Measurements from ENCODE around the gene RASGRF2.

The RASGRF2 gene

DNA sequence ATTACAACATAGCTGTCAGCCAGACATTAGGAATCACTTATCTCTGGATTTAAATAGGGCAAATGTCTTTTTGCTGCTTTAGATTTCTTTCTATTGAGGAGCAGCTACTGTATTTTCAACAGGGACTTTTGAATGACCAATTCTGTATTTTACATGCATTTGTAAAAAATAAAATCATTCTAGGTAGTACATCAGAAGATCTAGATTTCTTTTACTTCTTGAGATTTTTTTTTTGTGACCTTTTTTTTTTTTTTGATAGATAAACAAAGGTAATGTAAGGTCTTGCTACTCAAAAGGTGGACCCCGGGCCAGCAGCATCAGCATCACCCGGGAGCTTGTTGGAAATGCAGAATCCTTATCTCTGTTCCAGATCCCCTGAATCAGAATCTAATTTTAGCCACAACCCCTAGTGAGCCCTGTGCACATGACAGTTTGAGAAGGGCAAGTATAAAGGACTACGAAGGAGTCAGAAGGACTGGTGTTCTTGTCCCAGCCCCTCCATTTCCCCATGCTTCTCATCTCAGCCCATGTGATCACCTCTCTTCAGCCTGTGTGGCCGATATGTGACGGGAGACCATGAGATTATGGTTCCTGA, 235.3 kb downstream of the RASGRF2 start:
- DNase-seq (ENCODE audit: low read depth in 3 of 3, low spot score in 1 of 3): no peak

DNA sequence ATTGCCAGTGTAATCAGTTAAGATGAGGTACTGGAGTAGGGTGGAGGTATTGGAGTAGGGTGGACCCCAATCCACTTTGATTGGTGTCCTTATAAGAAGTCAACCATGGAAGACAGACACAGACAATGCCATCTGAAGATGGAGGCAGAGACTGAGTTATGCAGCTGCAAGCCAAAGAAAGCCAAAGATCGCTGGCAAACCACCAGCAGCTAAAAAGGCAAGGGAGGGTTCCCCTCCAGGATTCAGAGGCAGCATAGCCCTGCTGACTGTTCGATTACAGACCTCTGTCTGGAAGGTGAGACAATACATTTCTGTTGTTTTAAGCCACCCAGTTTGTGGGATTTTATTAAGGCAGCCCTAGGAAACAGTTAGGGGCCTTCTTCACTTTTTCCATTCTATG, 242.5 kb downstream of the RASGRF2 start:
- DNase-seq (ENCODE audit: low read depth in 3 of 3, low spot score in 1 of 3): no peak

DNA sequence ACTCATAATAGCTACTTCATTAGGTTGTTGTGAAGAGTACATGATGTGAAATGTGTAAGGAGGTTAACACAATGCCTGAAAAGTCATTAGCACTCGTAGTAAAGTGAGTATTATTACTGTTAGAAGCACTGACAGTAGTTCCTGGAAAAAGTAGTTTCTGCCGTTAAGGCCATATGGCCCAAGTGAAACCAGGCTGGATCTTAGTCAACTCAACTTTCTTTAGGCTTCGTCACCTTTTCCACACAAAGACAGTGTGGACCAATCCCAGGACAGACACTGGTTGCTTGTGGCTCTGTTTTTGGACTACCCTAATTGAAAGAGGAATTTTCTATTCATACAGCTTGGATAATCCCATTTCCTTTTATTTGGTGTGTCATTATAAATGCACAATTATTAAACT, 243.6 kb downstream of the RASGRF2 start:
- no peak for DNase-seq (ENCODE audit: low read depth in 3 of 3, low spot score in 1 of 3)

DNA sequence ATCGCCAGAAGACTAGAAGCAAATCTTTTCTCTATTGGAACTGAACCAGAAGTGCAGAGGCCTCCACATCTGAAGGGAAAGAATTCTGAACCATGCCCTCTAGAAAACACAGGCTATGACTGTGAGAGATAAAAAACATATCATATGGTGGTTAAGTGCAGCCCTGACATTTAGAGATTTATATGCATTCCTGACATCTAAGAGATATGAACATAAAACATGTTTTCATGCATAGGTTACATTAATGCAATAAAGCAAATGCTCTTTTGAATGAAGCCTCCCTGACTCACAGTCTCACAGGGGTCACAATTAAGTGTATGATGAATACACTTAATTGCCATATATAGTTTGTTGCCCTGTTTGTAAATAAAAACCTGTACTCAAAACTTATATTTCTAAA, 244.0 kb downstream of the RASGRF2 start:
- DNase-seq (ENCODE audit: low read depth in 3 of 3, low spot score in 1 of 3): no peak

DNA sequence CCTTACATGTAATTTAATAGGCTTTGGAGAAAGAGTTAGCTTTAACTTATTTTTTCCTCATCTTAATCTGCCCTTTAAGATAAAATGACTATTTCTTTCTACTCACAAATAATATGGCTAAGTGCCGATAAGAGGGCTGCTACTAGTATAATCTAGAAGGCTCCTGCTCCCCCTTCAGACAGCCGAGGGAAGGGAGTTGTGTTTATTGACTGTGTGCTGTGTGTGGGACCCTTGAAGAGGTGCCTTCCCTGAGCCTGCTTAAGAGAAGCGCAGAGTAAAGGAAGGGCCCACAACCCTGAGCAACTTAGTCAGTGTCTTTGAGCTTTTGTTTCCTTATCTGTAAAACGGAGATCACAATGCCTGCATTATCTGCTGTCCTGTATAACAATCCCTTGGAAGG, 244.9 kb downstream of the RASGRF2 start:
- DNase-seq (ENCODE audit: low read depth in 3 of 3, low spot score in 1 of 3): no peak

DNA sequence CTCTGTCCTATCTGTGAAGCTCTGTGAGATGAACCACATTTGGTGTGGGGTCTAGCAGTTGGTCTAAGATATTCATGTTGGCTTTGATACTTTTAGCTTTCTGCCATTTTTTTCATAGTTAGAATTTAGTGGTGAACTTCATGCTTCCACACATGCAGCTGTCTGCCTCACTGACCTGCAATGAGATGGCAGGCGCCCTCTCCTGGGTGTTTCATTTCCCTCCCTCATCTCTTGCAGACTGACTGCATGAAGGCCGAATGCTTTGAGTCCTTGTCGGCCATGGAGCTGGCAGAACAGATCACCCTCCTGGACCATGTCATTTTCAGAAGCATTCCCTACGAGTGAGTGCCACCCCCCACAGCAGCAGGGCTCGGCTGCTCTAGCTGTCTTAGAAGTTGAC, 246.8 kb downstream of the RASGRF2 start:
- no peak for DNase-seq (ENCODE audit: low read depth in 3 of 3, low spot score in 1 of 3)

DNA sequence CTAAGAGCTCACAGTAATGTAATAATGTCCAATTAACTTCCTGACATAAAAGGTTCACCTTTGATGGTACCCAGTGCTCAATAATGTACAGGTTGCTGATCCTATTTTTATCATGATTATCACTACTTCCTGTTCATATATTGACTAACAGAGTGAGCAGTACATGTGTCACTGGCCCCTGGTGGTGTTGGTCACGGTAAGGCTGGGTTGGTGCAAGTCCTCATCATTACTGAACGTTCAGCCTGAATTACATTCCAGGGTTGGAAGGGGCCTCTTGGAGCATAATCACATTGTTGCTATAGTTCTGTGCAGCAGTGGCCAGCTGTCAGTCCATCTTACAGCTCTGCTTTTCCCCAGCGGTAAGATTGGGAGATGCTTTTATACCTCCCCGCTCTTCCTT, 248.7 kb downstream of the RASGRF2 start:
- DNase-seq (ENCODE audit: low read depth in 3 of 3, low spot score in 1 of 3): no peak

DNA sequence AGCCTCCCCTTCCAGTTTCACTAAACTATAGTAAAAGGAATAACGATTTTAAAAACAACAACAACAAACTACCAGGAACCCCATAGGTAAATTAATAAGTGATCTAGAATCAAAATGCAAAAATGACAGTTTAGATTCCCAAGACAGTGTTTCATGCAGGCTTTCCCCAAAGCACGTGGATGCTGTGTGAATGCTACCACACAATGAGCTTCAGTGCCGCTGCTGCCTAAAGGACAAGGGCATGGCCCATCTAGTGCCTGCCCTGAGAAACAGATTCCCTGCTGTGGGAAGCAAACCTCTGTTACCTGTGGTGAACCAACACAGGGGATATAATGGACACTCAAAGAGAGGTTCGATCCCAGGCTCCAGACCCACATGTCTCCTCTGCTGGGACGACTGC, 249.2 kb downstream of the RASGRF2 start:
- DNase-seq (ENCODE audit: low read depth in 3 of 3, low spot score in 1 of 3): no peak

DNA sequence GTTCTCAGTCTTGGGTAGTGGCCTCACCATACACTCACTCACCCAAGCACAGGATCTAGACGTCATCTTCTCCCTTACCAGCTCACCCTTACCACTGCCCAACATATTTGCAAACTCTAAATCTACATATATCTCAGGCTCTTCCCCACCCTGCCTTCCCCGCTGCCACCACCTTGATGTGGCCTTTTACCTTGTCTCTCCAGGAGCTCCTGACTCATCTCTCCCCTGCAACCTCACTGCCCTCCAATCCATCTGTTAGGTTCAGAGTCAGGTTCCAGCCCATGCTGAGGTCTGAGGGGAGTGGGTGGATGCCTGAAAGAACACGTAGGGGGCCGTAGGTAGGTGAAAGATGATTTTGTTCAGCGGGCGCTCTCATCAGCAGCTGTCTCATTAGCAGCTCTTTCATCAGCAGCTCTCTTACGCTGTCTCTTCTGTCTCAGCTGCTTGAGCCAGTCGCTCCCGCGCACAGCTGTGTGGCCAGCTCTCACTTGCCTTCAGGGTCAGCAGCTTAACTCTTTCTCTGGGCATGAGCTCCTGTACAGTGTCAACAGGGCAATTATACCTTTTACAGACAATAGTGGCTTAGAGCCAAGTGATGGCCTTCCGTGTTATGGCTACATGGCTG, 249.8 kb downstream of the RASGRF2 start:
- no peak for DNase-seq (ENCODE audit: low read depth in 3 of 3, low spot score in 1 of 3)

DNA sequence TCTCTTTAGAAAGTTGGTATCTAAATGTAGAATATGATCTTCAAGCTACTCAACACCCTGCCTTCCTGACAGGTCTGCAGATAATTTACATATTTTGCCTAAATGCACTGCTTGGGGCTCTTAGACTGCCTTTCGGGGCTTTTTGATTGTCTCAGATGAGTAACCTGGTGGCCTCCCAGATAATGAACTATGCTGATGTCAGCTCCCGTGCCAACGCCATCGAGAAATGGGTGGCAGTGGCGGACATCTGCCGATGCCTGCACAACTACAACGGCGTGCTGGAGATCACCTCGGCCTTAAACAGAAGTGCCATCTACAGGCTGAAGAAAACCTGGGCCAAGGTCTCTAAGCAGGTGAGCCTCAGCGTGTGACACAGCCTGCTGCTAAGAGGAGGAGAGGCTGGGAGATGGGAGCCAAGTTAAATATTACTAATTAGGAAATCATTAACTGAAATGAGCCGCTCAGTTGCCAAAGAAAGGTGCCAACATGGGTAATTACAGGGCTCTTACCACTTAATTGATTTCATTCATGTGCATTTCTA, 252.1 kb downstream of the RASGRF2 start:
- DNase-seq (ENCODE audit: low read depth in 3 of 3, low spot score in 1 of 3): no peak

DNA sequence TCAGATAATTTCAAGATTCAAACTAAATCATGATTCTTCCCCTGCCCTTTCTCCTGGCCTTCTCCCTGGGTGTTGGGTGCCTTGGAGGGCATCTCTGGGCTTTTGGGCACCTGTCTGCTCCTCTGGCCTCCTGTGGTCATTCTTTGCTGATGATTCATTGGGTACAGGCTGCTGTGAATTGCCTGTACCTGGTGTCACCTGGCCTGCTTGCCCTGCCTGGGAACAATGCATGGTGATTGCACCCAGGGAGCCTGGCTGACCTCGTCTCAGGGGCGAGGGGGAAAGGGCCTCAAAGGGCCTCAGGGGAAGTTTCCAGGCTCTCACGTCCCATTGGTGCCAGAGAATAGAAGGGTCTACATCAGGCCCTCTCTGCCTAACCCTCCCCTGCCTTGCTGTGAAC, 252.9 kb downstream of the RASGRF2 start:
- DNase-seq (ENCODE audit: low read depth in 3 of 3, low spot score in 1 of 3): no peak

DNA sequence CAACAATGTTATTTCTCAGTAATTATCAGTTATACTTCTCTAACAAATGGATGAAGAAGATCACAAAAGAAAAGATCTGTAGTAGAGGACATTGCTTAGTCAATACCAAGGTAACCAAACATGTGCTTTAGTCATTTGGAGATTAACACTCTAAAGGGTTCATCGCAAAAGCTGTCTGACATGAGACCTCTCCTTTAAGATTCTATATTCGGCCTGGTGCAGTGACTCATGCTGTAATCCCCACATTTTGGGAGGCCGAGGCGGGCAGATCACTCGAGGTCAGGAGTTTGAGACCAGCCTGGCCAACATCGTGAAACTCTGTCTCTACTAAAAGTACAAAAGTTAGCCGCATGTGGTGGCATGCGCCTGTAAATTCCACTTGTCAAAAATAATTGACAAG, 254.7 kb downstream of the RASGRF2 start:
- no peak for DNase-seq (ENCODE audit: low read depth in 3 of 3, low spot score in 1 of 3)

DNA sequence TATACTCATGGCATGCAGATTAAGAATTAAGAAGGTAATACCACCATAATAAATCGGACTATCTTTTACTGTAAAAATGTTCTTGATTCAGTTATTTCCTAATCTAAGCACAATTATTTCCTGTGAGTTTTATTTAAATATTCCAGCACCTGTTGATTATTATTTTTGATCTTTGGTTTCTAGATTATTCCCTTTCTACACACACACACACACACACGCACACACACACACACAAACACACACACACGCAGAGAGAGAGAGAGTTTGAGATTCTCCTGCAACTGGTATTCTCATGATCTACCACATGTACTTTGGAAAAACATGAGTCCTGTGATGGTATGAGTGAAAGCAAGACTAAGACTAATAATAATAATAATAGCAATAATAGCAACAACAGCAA, 256.0 kb downstream of the RASGRF2 start:
- no peak for DNase-seq (ENCODE audit: low read depth in 3 of 3, low spot score in 1 of 3)

DNA sequence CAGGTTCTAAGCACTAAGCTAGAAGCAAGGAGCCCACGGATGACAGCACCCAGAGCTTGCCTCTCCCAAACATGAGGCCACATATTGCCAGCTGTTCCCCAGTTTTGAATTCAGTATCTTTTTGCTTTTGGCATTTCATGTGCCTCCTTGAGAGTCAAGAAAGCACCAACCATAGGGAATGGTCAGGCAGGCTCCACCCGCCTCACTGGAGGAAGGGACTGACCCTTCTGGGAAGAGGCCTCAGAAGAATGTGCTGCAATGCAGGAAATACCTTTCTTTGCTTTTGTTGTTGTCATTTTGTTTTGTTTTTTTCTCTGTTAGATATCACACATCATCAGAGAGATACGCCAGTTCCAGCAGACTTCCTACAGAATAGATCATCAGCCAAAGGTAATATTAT, 259.2 kb downstream of the RASGRF2 start:
- no peak for DNase-seq (ENCODE audit: low read depth in 3 of 3, low spot score in 1 of 3)

DNA sequence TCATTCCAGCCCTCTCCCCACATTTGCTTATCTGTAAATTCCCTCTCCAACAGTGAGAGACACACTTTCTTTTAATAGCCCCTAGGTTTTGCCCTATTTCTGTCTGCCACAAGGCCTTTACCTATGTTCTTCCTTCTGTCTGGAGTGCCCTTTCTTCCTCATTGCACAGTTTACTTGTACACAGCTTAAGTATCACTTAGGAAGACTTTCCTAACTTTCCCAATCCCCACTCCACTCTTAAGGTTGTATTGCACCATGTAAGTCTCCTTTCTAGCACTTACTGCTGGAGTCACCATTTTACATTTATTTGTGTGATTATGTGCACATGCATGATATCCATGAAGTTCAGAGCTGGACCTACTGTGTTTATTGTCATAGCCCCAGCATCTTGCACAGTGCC, 262.1 kb downstream of the RASGRF2 start:
- DNase-seq (ENCODE audit: low read depth in 3 of 3, low spot score in 1 of 3): no peak

DNA sequence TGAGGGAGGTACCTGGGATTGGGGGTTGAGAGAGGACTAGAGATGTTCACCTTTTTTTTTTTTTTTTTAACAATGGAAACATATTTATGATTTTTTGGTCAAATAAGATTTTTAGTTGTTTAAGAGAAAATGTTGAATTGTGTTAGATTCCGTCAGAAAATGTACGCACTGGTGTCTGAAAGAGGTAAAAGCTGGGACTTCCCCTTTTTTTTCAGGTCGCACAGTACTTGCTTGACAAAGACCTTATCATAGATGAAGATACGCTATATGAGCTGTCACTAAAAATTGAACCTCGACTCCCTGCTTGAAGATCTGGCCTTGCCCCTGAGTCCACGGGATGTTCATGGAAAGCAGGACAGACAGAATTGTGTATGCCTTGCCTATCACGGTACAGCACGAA, 265.3 kb downstream of the RASGRF2 start:
- DNase-seq (ENCODE audit: low read depth in 3 of 3, low spot score in 1 of 3): no peak

DNA sequence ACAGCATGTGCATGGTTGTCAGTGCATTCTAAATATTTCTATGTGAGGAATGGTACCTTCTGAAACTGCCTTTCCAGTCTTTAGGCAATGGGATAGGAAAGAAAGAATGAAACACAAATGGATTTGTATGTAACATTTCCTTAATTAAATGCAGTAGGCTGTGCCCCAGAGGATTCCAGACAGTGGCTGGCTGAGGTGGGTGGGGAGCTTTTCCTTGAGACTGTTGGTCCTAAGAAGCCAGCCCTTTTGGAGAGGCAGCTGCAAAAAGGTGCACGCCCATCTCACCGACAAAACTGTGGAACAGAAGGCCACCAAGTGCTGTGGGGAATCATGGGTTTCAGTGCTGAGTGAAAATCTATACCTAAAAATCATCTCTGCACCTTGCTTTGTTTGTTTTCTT, 266.1 kb downstream of the RASGRF2 start:
- DNase-seq (ENCODE audit: low read depth in 3 of 3, low spot score in 1 of 3): no peak

DNA sequence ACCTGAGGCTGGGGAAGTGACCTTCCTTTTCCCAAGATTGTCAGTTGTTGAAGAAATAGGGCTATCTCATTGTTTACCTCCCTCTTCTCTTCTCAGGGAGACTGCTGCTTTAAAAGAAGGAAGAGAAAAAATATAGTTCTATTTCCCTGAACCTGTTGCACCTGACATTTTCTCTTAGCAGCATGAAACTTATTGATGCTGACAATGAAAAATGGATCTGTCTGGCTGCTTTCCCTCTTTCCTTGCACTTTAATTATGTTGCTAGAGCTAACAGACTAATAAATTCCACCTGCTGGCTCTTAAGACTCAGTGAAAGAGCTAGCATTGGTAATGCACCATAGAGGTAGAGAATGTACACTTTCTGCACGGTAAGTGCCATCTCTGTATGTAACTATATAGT, 266.8 kb downstream of the RASGRF2 start:
- no peak for DNase-seq (ENCODE audit: low read depth in 3 of 3, low spot score in 1 of 3)

DNA sequence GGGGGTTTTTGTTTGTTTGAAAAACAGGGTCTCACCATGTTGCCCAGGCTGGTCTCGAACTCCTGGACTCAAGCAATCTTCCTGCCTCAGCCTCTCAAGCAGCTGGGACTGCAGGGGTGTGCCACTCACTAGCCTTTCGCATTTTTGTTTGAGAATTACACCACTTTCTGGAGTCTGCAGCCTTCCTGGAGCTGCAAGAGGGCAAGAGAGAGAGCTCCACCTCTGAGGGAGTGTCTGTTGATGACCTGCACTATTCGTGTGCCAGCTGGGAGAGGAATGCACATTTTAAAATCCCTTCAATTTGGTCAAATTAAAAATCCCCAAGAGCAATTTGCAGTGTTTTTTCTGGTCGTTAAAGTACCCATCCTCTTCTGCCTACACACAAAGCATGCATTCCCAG, 267.9 kb downstream of the RASGRF2 start:
- no peak for DNase-seq (ENCODE audit: low read depth in 3 of 3, low spot score in 1 of 3)

DNA sequence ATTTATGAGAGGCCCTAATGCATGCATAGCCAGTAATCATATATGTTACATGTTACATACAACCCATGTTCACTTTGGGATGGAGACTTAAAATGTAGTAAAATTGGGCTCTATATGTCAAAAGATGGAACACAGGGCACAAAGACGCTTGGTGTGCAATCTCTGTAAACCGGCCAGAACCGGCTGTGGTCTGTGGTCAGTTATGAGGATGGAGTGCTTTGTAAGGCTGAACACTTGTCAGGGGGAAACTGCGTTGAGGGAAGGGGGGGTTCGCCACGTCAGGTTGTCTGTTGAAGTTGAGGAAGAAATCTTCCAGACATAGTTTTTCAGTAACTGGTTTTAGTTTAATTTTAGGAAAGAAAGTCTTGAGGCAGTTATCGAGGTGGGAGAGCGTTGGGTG, 270.3 kb downstream of the RASGRF2 start:
- no peak for DNase-seq (ENCODE audit: low read depth in 3 of 3, low spot score in 1 of 3)

DNA sequence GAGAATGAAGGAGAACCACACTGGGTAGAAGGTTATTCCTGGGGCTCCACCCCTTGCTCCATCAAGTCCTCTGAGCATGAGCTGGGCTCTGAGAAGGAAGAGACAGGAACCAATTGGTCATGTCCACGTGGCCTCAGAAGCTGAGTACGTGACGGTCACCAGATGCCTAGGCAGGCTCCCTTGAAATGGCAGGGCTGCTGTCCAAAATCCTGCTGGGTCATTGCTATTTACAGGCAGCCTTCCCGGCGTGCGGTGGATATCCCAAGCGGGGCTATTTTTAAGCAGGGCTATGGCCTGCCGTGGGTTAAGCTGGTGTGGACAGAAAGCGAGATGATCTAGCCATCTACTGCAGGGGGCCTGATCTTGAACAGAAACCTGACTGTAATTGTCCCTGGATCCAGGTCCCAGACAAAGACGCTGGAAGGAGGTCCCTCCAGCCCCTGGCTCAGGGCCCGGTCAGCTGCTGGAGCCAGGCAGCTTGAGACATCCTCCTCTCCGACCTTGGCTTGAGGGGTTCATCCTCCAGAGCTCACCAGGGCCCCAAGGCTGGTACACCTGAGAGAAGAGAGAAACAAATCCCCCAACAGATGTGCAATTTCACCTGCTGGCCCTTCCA, 272.4 kb downstream of the RASGRF2 start:
- DNase-seq (ENCODE audit: low read depth in 3 of 3, low spot score in 1 of 3): no peak

DNA sequence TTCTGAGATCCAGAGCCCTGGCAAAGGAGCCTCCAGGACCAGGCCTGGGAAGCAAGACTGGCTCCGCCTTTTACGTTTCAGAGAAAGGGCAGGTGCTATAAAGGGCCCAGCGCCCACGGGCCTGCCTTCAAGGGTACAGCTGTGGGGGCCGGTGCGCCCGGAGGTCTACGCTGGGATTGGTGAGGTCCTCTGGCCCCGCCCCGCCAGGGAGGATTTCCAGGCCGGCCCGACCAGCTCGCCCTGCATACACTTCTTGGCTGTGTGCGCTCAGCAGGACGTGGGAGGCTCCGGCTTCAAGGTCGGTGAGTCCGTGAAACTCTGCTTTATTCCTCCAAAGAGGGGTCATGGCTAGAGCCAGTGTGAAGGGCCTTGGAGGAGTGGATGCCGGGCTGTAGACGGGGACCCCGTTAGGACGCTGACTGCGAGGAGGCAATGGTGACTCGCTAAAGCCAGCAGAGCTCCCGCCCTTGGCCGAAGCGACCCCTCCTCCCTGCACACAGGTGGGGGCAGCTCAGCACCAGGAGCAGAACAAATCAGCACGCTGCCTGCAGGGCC, 273.0 kb downstream of the RASGRF2 start, which contains the start of gene CKMT2:
CKMT2 (plus strand) TSS at position 243 of the 555 bp plus-strand sequence. CDS start 17,811 bp downstream, outside the sequence.
- no peak for DNase-seq (ENCODE audit: low read depth in 3 of 3, low spot score in 1 of 3)
